ENCODE results near the gene AGBL5. TPM values are rescaled to one million over a fixed set of nuclear protein-coding genes. Genes with fewer than 3 reads are reported as not detected.

Gene AGBL5
- polyA plus RNA-seq, 1 donor (not counting 4 experiments of a cell fraction or from before 2014, with no cell fraction given): 25.5 TPM

- H3K27ac ChIP-seq (ENCODE audit: control insufficient read depth, insufficient read depth, low read length): no peak overlapping the region
- no peaks in the 10 kb centered on the region for H3K9me3 ChIP-seq (ENCODE audit: control insufficient read depth, low read depth, low read length)
- H3K27me3 ChIP-seq (ENCODE audit: control insufficient read depth, extremely low read depth, insufficient read depth, low read length): no peaks in the 10 kb centered on the region
- no peaks in the 10 kb centered on the region for H3K79me2 ChIP-seq (ENCODE audit: control insufficient read depth, insufficient read depth, low read length)
- no peak for DNase-seq (ENCODE audit: low read depth, low spot score)
- no peak overlapping the region for H3K9ac ChIP-seq (ENCODE audit: control insufficient read depth, extremely low read depth, insufficient read depth, low read length)
- no peak overlapping the region for H3K4me3 ChIP-seq (ENCODE audit: control insufficient read depth in 2 of 3, extremely low read depth in 1 of 3, insufficient read depth in 2 of 3, low read depth in 1 of 3, low read length in 3 of 3)
- peaks cover 3 to 13% of the 10 kb centered on the region in 2 experiments for H3K36me3 ChIP-seq (ENCODE audit: control insufficient read depth in 2 of 2, extremely low read depth in 1 of 2, insufficient read depth in 2 of 2, low read length in 2 of 2)
- H2AFZ ChIP-seq (ENCODE audit: control insufficient read depth, low read length): no peak overlapping the region
- no peak for FAIRE-seq
- no peak for TF ChIP-seq CTCF (optimal IDR thresholded peaks at IDR 0.05 in 1 of 3, IDR thresholded peaks at IDR 0.05 in 1 of 3, conservative IDR thresholded peaks at IDR 0.05 in 1 of 3; ENCODE audit: extremely low read depth in 1 of 3, insufficient read depth in 2 of 3, low read length in 3 of 3)
- TF ChIP-seq EZH2 (IDR thresholded peaks at IDR 0.05; ENCODE audit: low read length): no peak
- dilution Hi-C loops (cut with MboI; ENCODE audit: extremely low pct_ligation_motif_present, low sequenced_read_pairs): no loop called here
- H4K20me1 ChIP-seq (ENCODE audit: control insufficient read depth, extremely low read depth, insufficient read depth, low read length): no peaks in the 10 kb centered on the region
- peaks cover 6% of the 10 kb centered on the region for H3K4me1 ChIP-seq (ENCODE audit: control insufficient read depth, extremely low read depth, insufficient read depth, low read length)
- H3K9me1 ChIP-seq (ENCODE audit: control insufficient read depth, extremely low read depth, insufficient read depth, low read length): no peaks in the 10 kb centered on the region
- H3K4me2 ChIP-seq (ENCODE audit: control insufficient read depth, extremely low read depth, insufficient read depth, low read depth, low read length): no peak overlapping the region
These were observed 30.0 kb upstream of the AGBL5 start for GRCh38 chr2:27021253-27022049.

GRCh38 chr2:27023740-27024139 lies 27.7 kb upstream of the AGBL5 start:
- no peaks in the 10 kb centered on the region for H3K27me3 ChIP-seq (ENCODE audit: control insufficient read depth, extremely low read depth, insufficient read depth, low read length)
- H3K79me2 ChIP-seq (ENCODE audit: control insufficient read depth, insufficient read depth, low read length): no peaks in the 10 kb centered on the region
- peaks cover 6% of the 10 kb centered on the region for H3K4me1 ChIP-seq (ENCODE audit: control insufficient read depth, extremely low read depth, insufficient read depth, low read length)
- H2AFZ ChIP-seq (ENCODE audit: control insufficient read depth, low read length): no peak overlapping the region
- peaks cover 3 to 17% of the 10 kb centered on the region in 2 experiments for H3K36me3 ChIP-seq (ENCODE audit: control insufficient read depth in 2 of 2, extremely low read depth in 1 of 2, insufficient read depth in 2 of 2, low read length in 2 of 2)
- no peaks in the 10 kb centered on the region for H3K9me1 ChIP-seq (ENCODE audit: control insufficient read depth, extremely low read depth, insufficient read depth, low read length)
- no peaks in the 10 kb centered on the region for H3K9me3 ChIP-seq (ENCODE audit: control insufficient read depth, low read depth, low read length)
- no peak overlapping the region for H3K9ac ChIP-seq (ENCODE audit: control insufficient read depth, extremely low read depth, insufficient read depth, low read length)
- DNase-seq (ENCODE audit: low read depth, low spot score) (no peak), FAIRE-seq (no peak)
- no peak for TF ChIP-seq CTCF (optimal IDR thresholded peaks at IDR 0.05 in 1 of 3, IDR thresholded peaks at IDR 0.05 in 1 of 3, conservative IDR thresholded peaks at IDR 0.05 in 1 of 3; ENCODE audit: extremely low read depth in 1 of 3, insufficient read depth in 2 of 3, low read length in 3 of 3)
- no peak for TF ChIP-seq EZH2 (IDR thresholded peaks at IDR 0.05; ENCODE audit: low read length)
- H4K20me1 ChIP-seq (ENCODE audit: control insufficient read depth, extremely low read depth, insufficient read depth, low read length): no peaks in the 10 kb centered on the region
- dilution Hi-C loops (cut with MboI; ENCODE audit: extremely low pct_ligation_motif_present, low sequenced_read_pairs): no loop called here
- H3K4me3 ChIP-seq (ENCODE audit: control insufficient read depth in 2 of 3, extremely low read depth in 1 of 3, insufficient read depth in 2 of 3, low read depth in 1 of 3, low read length in 3 of 3): no peak overlapping the region
- H3K27ac ChIP-seq (ENCODE audit: control insufficient read depth, insufficient read depth, low read length): no peak overlapping the region
- no peak overlapping the region for H3K4me2 ChIP-seq (ENCODE audit: control insufficient read depth, extremely low read depth, insufficient read depth, low read depth, low read length)
